NOMO-1 (cell line): ENCODE measurements around the gene ZFYVE19.

ENCODE experiments used
- DNase-seq, 2 experiments: peaks; one replicate each; lab custom pipeline; 2025; ENCODE audit not compliant: unreplicated experiment in 2 of 2; lab: John Stamatoyannopoulos, UW

Gene ZFYVE19

DNA sequence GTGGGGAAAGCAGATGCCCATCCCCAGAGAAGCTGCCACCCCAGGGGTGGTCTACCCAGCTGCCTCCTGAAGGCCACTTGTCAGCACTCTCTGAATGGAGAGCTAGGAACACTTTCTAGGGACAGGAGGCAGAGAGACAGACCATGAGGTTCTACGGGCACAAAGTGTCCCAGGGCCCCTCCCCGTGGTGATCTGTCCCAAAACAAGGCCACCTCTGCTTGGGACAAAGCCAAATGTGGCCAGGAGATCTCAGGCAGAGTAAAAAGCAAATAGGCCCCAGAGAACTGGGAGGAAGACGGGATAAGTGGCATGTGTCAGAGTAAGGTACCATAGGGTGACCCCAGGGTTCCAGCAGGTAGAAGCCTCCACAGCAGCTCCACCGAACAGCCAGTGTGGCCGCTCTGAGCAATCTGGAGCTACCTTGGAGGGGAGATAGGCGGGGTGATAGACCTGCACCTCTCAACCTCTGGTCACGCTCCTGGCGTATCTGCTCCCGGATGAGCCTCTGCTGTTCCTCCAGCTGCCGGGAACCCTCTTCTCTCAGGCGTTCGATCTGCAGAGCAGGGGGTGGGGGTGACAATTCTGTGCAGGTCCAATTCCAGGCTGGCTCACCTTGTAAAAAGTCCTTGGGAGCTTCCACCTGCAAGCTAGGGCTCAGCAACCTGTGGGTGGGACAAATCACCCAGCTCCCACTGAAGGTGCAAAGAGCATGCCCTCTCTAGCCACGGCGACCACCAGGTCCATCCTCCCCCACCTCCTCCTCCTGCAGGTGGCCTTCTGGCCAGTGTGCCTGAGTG is 31.0 kb upstream of the ZFYVE19 start:
- no peak for DNase-seq

- DNase-seq, result no peak
These were observed 30.2 kb upstream of the ZFYVE19 start for GRCh38 chr15:40776537-40777141.

- DNase-seq, result peak in 1 of 2 experiments; percentile 16
These were observed 24.2 kb upstream of the ZFYVE19 start for GRCh38 chr15:40782609-40783227.

- no peak for DNase-seq
These were observed 21.7 kb upstream of the ZFYVE19 start for GRCh38 chr15:40785164-40785563.

- DNase-seq, result no peak
These were observed 21.1 kb upstream of the ZFYVE19 start for GRCh38 chr15:40785814-40786213.

- peak; percentile 13 to 55 for DNase-seq
These were observed 19.5 kb upstream of the ZFYVE19 start for GRCh38 chr15:40787344-40787841.

DNA sequence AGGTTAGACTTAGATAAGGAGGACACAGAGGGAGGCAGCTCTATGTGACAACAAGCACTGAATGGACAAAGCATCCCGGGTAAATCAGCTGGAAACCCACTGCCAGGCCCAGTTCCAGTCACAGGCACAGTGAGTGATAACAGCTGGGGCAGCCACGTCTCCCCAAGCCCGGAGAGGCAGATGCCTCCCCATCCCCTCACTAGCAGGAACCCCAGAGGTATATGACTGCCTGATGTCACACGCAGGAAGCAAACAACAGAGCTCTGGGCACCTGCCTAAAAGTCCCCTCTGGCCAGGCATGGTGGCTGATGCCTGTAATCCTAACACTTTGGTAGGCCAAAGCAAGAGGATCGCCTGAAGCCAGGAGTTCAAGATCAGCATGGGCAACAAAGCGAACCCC is 18.9 kb upstream of the ZFYVE19 start:
- DNase-seq, result no peak

DNA sequence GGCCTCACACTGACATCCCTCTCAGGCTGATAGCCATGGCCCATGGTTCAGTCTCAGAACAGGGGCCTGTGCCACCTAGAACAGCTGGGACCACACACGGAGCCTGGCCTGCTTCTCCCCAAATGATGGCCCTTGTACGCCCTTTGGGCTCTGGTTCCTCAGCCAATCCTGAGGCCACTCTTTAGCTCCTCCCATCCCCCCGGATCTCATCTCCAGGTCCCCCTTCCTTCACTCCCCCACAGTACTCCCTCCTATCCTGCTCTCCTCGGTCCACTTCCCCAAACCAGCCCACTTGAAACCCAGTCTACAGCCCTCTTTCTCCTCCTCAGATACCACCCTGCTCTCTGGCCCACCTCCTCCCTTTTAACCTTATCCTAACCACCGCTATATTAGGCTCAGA is 17.8 kb upstream of the ZFYVE19 start:
- no peak for DNase-seq

- DNase-seq, result no peak
These were observed 16.9 kb upstream of the ZFYVE19 start for GRCh38 chr15:40789999-40790398.

DNA sequence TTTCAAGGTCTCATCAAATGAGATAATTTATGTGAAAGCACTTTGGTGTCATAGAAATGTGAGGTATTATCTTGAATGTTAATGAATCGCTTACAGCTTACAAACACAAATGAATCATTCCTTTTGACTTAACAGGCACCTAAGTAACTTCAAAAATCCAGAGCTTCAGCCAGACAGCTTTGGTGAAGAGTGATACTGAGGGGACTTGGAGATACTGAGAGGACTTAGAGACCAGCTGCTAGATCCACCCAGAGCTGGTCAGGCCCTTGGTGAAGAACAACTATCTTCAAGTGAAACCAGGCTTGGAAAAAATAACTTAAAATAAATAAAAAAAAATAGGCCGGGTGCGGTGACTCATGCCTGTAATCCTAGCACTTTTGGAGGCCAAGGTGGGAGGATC is 16.2 kb upstream of the ZFYVE19 start:
- no peak for DNase-seq

DNA sequence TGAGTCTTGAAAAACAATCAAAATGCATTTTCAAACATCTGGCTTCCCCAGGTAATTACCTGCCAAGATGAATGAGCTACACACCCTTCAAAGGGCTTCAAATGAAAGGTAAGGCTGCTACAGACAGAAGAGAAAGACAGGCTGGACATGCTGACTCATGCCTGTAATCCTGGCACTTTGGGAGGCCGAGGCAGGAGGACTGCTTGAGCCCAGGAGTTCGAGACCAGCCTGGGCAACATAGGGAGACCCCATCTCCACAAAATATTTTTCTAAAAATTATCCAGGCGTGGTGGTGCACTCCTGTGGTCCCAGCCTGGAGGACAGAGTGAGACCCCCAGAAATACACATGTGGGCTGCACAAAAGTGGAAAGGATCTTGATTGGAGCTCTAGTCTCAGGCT is 14.5 kb upstream of the ZFYVE19 start:
- no peak for DNase-seq

- no peak for DNase-seq
These were observed 13.5 kb upstream of the ZFYVE19 start for GRCh38 chr15:40793216-40793989.

DNA sequence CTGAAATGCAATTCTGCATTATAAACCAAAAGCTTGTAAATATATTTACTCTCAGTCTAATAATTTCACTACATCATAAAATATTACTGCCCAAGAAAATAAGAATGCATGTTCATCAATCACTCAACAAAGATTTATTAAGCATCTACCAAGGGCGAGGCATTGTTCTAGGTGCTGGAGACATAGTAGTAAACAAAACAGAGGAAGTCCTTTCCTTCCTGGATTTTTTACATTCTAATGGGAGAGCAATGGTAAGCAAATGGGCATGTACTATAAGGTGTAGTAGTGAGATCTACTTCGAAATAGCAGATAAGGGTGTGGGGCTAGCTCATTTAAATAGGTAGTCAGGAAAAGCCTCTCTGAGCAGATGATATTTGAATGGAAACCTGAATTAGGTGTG is 10.8 kb upstream of the ZFYVE19 start:
- no peak for DNase-seq

GRCh38 chr15:40796512-40796911 is 10.4 kb upstream of the ZFYVE19 start:
- peak in 1 of 2 experiments; percentile 3 for DNase-seq

DNA sequence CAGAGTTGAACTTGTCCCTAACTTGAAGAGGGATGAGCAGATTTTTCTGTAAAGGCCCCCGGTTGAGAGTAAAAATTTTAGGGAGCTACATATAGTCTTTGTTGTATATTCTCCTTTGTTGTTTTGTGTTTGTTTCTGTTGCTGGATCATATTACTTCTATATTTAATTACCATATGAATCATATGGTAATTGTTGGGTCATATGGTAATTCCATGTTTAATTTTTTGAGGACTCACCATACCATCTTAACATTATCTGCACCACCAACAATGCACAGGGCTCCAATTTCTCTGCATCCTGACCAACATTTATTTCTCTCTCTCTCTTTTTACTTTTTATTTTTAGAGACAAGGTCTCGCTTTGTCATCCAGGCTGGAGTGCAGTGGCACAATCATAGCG is 7.4 kb upstream of the ZFYVE19 start:
- DNase-seq, result no peak

GRCh38 chr15:40803076-40803475 is 3.8 kb upstream of the ZFYVE19 start:
- DNase-seq, result no peak

GRCh38 chr15:40803688-40804087 is 3.2 kb upstream of the ZFYVE19 start:
- DNase-seq, result no peak

DNA sequence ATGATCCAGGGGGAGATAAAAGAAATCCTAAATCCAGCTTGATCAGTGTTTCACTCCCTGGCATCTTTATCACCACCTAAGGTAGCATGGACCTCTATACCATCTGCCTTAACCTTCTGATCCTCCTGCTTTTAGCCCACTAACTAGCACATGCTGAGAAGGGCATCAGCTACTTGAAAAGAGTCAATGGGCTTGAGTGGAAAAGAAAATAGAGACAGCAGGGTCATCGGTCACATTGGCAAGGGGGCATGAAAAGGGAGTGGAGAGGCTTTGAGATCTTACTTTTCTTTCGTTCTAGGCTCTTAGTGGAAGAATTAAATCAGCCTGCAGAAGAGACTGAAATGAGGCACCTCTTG is 239 bp upstream of the ZFYVE19 start:
- DNase-seq, result no peak

GRCh38 chr15:40807888-40808461 is 1.1 kb downstream of the ZFYVE19 start:
- peak in 1 of 2 experiments; percentile 37 for DNase-seq

DNA sequence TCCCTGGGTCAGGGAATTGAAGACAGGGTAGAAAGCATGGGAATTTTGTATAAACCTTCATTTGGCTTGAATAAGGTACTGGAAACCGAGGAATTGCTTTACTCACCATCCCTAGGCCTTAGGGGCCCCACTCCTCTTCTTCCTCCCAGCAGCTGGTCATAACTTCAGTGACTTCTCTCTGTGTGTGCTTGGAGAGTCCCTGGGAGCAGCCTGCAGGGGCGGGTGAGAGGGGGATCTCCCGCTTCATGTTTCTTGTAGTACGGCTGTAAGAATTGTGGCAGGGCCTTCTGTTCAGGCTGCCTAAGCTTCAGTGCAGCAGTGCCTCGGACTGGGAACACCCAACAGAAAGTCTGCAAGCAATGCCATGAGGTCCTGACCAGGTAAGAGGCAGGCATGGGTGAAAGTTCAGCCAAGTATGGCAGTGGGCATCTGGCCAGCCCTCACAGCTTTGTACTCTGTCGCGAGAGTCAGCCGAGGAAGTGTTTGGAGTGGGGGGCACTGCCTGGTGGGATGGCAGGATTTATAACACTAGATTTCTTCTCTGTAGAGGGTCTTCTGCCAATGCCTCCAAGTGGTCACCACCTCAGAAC is 2.1 kb downstream of the ZFYVE19 start:
- no peak for DNase-seq
